ENCODE data around the gene SLC36A1. TPM values are rescaled to one million over a fixed set of nuclear protein-coding genes. Genes with fewer than 3 reads are reported as not detected.
"Not testable (repeated sequence)": the region's sequence is repeated elsewhere in the genome, so short reads cannot be mapped to it uniquely, and the experiment has no call there.

The SLC36A1 gene
- polyA plus RNA-seq, 1 experiment, result 26.0 TPM

DNA sequence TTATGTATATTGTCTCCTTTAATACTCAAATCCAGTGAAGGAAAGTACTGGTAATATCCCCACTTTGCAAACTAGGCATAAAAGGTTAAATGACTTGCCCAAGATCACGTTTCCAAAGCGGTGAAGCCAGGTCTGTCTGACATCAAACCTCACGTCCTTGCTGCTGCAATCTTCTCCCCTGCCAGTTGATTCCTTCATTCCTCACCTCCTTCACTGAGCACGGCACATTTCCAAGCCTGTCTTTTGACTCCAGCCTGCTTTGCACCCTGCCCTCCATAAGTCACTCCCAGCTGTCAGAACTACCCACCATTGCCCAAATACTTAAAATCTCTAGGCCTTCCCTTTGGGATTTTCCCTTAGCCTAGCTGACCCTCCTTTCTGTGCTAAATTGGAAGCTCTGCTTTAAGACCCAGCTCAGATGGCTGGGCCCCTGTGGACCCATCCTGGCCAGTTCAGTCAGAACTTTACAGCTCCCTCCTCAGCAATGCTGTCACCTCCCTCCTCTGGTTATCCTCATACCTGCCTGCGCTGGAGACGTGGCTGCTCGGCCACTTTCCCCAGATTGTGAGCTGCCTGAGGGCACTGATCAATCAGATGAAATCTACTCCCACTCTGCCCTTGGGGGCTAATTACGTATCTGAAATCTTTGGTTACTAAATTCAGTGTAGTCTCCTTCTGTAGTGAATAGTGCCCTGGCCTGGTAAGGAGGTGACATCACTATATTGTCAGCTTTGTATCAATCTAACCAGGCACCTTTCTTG lies 51.2 kb downstream of the SLC36A1 start:
- TF ChIP-seq, protein P1, sequence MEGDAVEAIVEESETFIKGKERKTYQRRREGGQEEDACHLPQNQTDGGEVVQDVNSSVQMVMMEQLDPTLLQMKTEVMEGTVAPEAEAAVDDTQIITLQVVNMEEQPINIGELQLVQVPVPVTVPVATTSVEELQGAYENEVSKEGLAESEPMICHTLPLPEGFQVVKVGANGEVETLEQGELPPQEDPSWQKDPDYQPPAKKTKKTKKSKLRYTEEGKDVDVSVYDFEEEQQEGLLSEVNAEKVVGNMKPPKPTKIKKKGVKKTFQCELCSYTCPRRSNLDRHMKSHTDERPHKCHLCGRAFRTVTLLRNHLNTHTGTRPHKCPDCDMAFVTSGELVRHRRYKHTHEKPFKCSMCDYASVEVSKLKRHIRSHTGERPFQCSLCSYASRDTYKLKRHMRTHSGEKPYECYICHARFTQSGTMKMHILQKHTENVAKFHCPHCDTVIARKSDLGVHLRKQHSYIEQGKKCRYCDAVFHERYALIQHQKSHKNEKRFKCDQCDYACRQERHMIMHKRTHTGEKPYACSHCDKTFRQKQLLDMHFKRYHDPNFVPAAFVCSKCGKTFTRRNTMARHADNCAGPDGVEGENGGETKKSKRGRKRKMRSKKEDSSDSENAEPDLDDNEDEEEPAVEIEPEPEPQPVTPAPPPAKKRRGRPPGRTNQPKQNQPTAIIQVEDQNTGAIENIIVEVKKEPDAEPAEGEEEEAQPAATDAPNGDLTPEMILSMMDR (IDR thresholded peaks at IDR 0.05; ENCODE audit: insufficient read depth, low read depth, low read length), result no peak
- no peak overlapping the region for H3K4me3 ChIP-seq (ENCODE audit: low read depth, low read length)
- no peak for DNase-seq (ENCODE audit: low read depth)
- H3K27me3 ChIP-seq (ENCODE audit: control insufficient read depth, insufficient read depth, low read length), result no peaks in the 10 kb centered on the region
- H3K36me3 ChIP-seq (ENCODE audit: control insufficient read depth, insufficient read depth, low read length), result no peaks in the 10 kb centered on the region
- ChIA-PET POLR2A (no interaction called here), CTCF (interaction anchor here (1.0 to 3.2 kb wide), 8 partner anchors 9 to 154 kb away, joined by 3 to 38 read pairs (median 6); partner anchors contain the start of gene SLC36A1)

GRCh38 chr5:151499501-151500035 lies 52.2 kb downstream of the SLC36A1 start:
- POLR2A ChIA-PET, result no interaction called here
- Histone ChIP-seq H3K27me3 (ENCODE audit: control insufficient read depth, insufficient read depth, low read length) (no peaks in the 10 kb centered on the region), H3K36me3 (ENCODE audit: control insufficient read depth, insufficient read depth, low read length) (no peaks in the 10 kb centered on the region), H3K4me3 (ENCODE audit: low read depth, low read length) (no peak overlapping the region)
- TF ChIP-seq, protein P1 (IDR thresholded peaks at IDR 0.05; ENCODE audit: insufficient read depth, low read depth, low read length), result no peak
- no peak for DNase-seq (ENCODE audit: low read depth)
- CTCF ChIA-PET, result interaction anchor here (0.7 to 3.2 kb wide), 14 partner anchors 8 to 240 kb away, joined by 3 to 38 read pairs (median 4); partner anchors contain the start of gene SLC36A1

DNA sequence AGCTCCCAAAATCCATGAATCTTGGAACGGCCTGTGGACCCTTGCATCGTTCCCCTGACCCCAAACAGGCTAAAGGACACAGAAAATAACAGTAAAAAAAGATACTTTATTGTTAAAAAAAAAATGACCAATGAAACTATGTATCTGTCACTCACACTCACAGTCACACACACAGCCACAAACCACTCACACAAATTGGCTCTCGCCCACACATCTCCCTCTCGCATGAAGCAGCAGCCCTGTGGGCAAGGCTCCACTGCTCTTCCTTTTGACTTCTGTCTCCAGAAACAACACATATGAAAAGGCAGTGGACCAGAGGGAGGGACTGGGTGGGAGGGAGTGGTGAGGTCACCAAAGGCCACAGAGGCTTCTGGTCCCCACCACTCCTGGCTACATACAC lies 56.6 kb downstream of the SLC36A1 start:
- CTCF ChIA-PET, result interaction anchor here (1.1 to 1.6 kb wide), 2 partner anchors 20 to 56 kb away, joined by 3 to 5 read pairs; partner anchors contain the start of gene SLC36A1
- TF ChIP-seq, protein P1 (IDR thresholded peaks at IDR 0.05; ENCODE audit: insufficient read depth, low read depth, low read length), result no peak

DNA sequence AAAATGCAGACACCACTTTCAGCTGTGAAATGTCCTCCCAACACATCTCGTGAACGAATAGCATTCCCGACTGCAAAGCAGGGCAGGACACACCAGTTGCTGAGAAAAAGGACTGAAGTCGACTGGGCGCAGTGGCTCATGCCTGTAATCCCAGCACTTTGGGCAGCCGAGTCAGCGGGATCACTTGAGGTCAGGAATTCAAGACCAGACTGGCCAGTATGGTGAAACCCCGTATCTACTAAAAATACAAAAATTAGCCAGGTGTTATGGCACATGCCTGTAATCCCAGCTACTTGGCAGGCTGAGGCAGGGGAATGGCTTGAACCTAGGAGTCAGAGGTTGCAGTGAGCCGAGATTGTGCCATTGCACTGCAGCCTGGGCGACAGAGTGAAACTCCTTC lies 60.9 kb downstream of the SLC36A1 start:
- POLR2A ChIA-PET; DNase-seq (ENCODE audit: low read depth); H3K27me3 ChIP-seq (ENCODE audit: control insufficient read depth, insufficient read depth, low read length); H3K36me3 ChIP-seq (ENCODE audit: control insufficient read depth, insufficient read depth, low read length); H3K4me3 ChIP-seq (ENCODE audit: low read depth, low read length): not testable (repeated sequence)
- CTCF ChIA-PET, result interaction anchor here (1.4 to 3.9 kb wide), 3 partner anchors 15 to 144 kb away, joined by 7 to 16 read pairs (median 11); partner anchors contain the start of gene SLC36A1

More for the DNA sequence above, 56.6 kb downstream of the SLC36A1 start:
- POLR2A ChIA-PET, result no interaction called here
- Histone ChIP-seq H3K36me3 (ENCODE audit: control insufficient read depth, insufficient read depth, low read length) (no peaks in the 10 kb centered on the region), H3K4me3 (ENCODE audit: low read depth, low read length) (no peak overlapping the region), H3K27me3 (ENCODE audit: control insufficient read depth, insufficient read depth, low read length) (no peaks in the 10 kb centered on the region)
- DNase-seq (ENCODE audit: low read depth), result no peak

- Histone ChIP-seq H3K36me3 (ENCODE audit: control insufficient read depth, insufficient read depth, low read length) (no peaks in the 10 kb centered on the region), H3K27me3 (ENCODE audit: control insufficient read depth, insufficient read depth, low read length) (no peaks in the 10 kb centered on the region), H3K4me3 (ENCODE audit: low read depth, low read length) (no peak overlapping the region)
- CTCF ChIA-PET, result interaction anchor here (0.6 to 3.9 kb wide), 6 partner anchors 8 to 193 kb away, joined by 3 to 16 read pairs (median 4); no protein-coding TSS in a partner anchor
- TF ChIP-seq, protein P1 (IDR thresholded peaks at IDR 0.05; ENCODE audit: insufficient read depth, low read depth, low read length), result no peak
- no peak for DNase-seq (ENCODE audit: low read depth)
- POLR2A ChIA-PET, result no interaction called here
These were observed 61.8 kb downstream of the SLC36A1 start for GRCh38 chr5:151509231-151509630.
